Measurements from ENCODE around the gene UBE2J2.

Gene UBE2J2

GRCh38 chr1:1309251-1310108, 35.8 kb upstream of the UBE2J2 start:
- peak in 1 of 14 donors; percentile 30 for DNase-seq

GRCh38 chr1:1308756-1309250, 35.1 kb upstream of the UBE2J2 start:
- DNase-seq = peak in 1 of 14 donors; percentile 32

GRCh38 chr1:1307923-1308755, 34.5 kb upstream of the UBE2J2 start, which contains the start of the genes ACAP3 and PUSL1:
ACAP3 (minus strand) TSS chr1:1307930; CDS start chr1:1307815, 115 bp downstream.
PUSL1 (plus strand) TSS chr1:1308597; CDS start chr1:1308644, 47 bp downstream.
- peak in 13 of 14 donors; percentile 60 to 96 (median 93) for DNase-seq

GRCh38 chr1:1307261-1307922, 33.7 kb upstream of the UBE2J2 start:
- DNase-seq = peak in 3 of 14 donors; percentile 44 to 58 (median 49)

- no peak for DNase-seq
These were observed 33.1 kb upstream of the UBE2J2 start for GRCh38 chr1:1306661-1307260.

- peak in 1 of 14 donors; percentile 19 for DNase-seq
These were observed 32.5 kb upstream of the UBE2J2 start for GRCh38 chr1:1306070-1306660.

GRCh38 chr1:1305300-1306069, 31.8 kb upstream of the UBE2J2 start:
- DNase-seq = peak in 7 of 14 donors; percentile 26 to 77 (median 42)

- peak; percentile 59 to 93 (median 88) for DNase-seq
These were observed 31.0 kb upstream of the UBE2J2 start for GRCh38 chr1:1304331-1305299.

- DNase-seq = peak in 1 of 14 donors; percentile 33
These were observed 30.1 kb upstream of the UBE2J2 start for GRCh38 chr1:1303736-1304135.

- no peak for DNase-seq
These were observed 29.4 kb upstream of the UBE2J2 start for GRCh38 chr1:1302951-1303509.

- no peak for DNase-seq
These were observed 28.4 kb upstream of the UBE2J2 start for GRCh38 chr1:1302006-1302430.

- DNase-seq = no peak
These were observed 26.7 kb upstream of the UBE2J2 start for GRCh38 chr1:1300352-1300739.

GRCh38 chr1:1299686-1300351, 26.2 kb upstream of the UBE2J2 start:
- no peak for DNase-seq

GRCh38 chr1:1298861-1299685, 25.4 kb upstream of the UBE2J2 start:
- DNase-seq = peak in 13 of 14 donors; percentile 42 to 94 (median 80)

- DNase-seq = no peak
These were observed 24.3 kb upstream of the UBE2J2 start for GRCh38 chr1:1297802-1298424.

GRCh38 chr1:1296070-1297061, 22.7 kb upstream of the UBE2J2 start:
- DNase-seq = no peak

Data from C1 segment of cervical spinal cord (tissue), 14 donors.